ENCODE data around the gene SLCO4A1. TPM values are rescaled to one million over a fixed set of nuclear protein-coding genes. Genes with fewer than 3 reads are reported as not detected.

Gene SLCO4A1
- total and polyA plus RNA-seq, 9 of the 15 experiments (the other 6 are each of a cell fraction or from before 2014, with no cell fraction given): 1.6 to 21.9 (median 12.8) TPM

- ATAC-seq: no peak
- Histone ChIP-seq H3K79me2 (ENCODE audit: control insufficient read depth, insufficient read depth, low read length) (no peaks in the 10 kb centered on the region), H2AFZ (ENCODE audit: low read depth, low read length) (no peak overlapping the region), H3K4me2 (ENCODE audit: insufficient read depth, low read length) (no peak overlapping the region; the same call in 1 of the 2 replicates), H4K20me1 (replicated peaks; ENCODE audit: control insufficient read depth, insufficient read depth, low read length) (peaks cover 28% of the 10 kb centered on the region; the same call in 1 of the 2 replicates), H3K9ac (ENCODE audit: insufficient read depth in 1 of 2, low read depth in 2 of 2, low read length in 2 of 2) (no peak overlapping the region), H3K9me3 (replicated peaks; ENCODE audit: control insufficient read depth, insufficient read depth, low read depth, low read length) (no peaks in the 10 kb centered on the region), H3K27ac (ENCODE audit: extremely low read depth, low read depth, low read length) (no peak overlapping the region), H3K27me3 (ENCODE audit: control insufficient read depth in 2 of 2, insufficient read depth in 2 of 2, low read length in 2 of 2) (peaks cover 42 to 80% of the 10 kb centered on the region in 2 experiments), H3K4me1 (replicated peaks in 1 of 2; ENCODE audit: control insufficient read depth in 2 of 2, insufficient read depth in 2 of 2, low read length in 2 of 2) (peaks cover 16 to 48% of the 10 kb centered on the region in 2 experiments), H3K4me3 (no peak overlapping the region), H3K9me1 (ENCODE audit: control insufficient read depth, insufficient read depth, low read length) (peaks cover 3% of the 10 kb centered on the region), H3K36me3 (ENCODE audit: control insufficient read depth, insufficient read depth, low read length) (no peaks in the 10 kb centered on the region)
- ChIA-PET POLR2A (interaction anchor here (1.3 kb wide), 1 partner anchor 15 kb away, joined by 5 read pairs; no protein-coding TSS in a partner anchor), CTCF (ENCODE audit: low intra/inter-chr PET ratio) (no interaction called here)
- TF ChIP-seq PCBP1 (IDR thresholded peaks at IDR 0.05; ENCODE audit: low read depth, low read length, poor library complexity, severe bottlenecking) (no peak), SIN3A (IDR thresholded peaks at IDR 0.05; ENCODE audit: borderline replicate concordance in 2 of 2, control insufficient read depth in 1 of 2, low read depth in 2 of 2, low read length in 2 of 2) (no peak), NCOA2 (IDR thresholded peaks at IDR 0.05; ENCODE audit: partially characterized antibody in 2 of 2) (no peak), EGR1 (conservative IDR thresholded peaks at IDR 0.05) (peak; percentile 54; the same call in 1 of the 2 replicates), CTCF (IDR thresholded peaks at IDR 0.05 in 2 of 3, conservative IDR thresholded peaks at IDR 0.05 in 1 of 3; ENCODE audit: insufficient read depth in 2 of 3, low read depth in 1 of 3, low read length in 3 of 3) (no peak), CEBPB (tag; IDR thresholded peaks at IDR 0.05) (peak; percentile 42; the same call in 1 of the 2 replicates), KDM1A (IDR thresholded peaks at IDR 0.05) (0 out of 4 replicates have a peak, but pooled peaks of 1 of the 2 experiments have one; percentile 18), ZNF444 (CRISPR knock-in tag; IDR thresholded peaks at IDR 0.05) (peak; percentile 64; the same call in 1 of the 2 replicates)
- 3% methylated on average over 3 of the region's 10 CpGs for WGBS (ENCODE audit: insufficient coverage, low coverage, missing lambda C conversion rate)
- in situ Hi-C loops (cut with MboI): no loop called here
- DNase-seq (ENCODE audit: extremely low read depth in 1 of 4, low spot score in 3 of 4): peak in 3 of 4 experiments; percentile 29 to 69 (median 67)
- FAIRE-seq: no peak
- intact Hi-C loops (cut with micrococcal nuclease): no loop called here
- BruUV-seq (replicated peaks): no TSS peak
Observed at GRCh38 chr20:62602550-62602949, 39.8 kb upstream of the SLCO4A1 start.

Measured in K562 (cell line).